Epithelial cell of esophagus (primary cell): ENCODE data around the gene PUM2.
"Not testable (repeated sequence)": the region's sequence is repeated elsewhere in the genome, so short reads cannot be mapped to it uniquely, and the experiment has no call there.

Experiments
- DNase-seq: peaks from one replicate; pipeline ENCODE4 v3.0.0; 2010; ENCODE audit warnings: low read depth
- H3K4me3 ChIP-seq: 2 replicates; pipeline ENCODE4 v1.5.1; 2011; ENCODE audit warnings: mild to moderate bottlenecking, low read length, control low read depth
- CTCF ChIP-seq: IDR thresholded peaks from 2 replicates; pipeline ENCODE4 v1.5.1; 2011; ENCODE audit warnings: low read depth, mild to moderate bottlenecking, low read length, control low read depth, inconsistent platforms; ENCODE audit not compliant: insufficient read depth; ENCODE audit errors: missing control alignments

PUM2 gene

GRCh38 chr2:20242727-20243377 lies 107.8 kb downstream of the PUM2 start:
- DNase-seq, result no peak
- H3K4me3 ChIP-seq, result no peak overlapping the region
- TF ChIP-seq CTCF, result no peak

GRCh38 chr2:20241973-20242726 lies 108.5 kb downstream of the PUM2 start:
- H3K4me3 ChIP-seq, result no peak overlapping the region
- DNase-seq, result no peak
- no peak for TF ChIP-seq CTCF

- not testable (repeated sequence) for DNase-seq, H3K4me3 ChIP-seq
Observed at GRCh38 chr2:20240291-20240690, 110.4 kb downstream of the PUM2 start.

- peak; percentile 93 for DNase-seq
- H3K4me3 ChIP-seq, result no peak overlapping the region
- TF ChIP-seq CTCF, result no peak
Observed at GRCh38 chr2:20236496-20236895, 114.1 kb downstream of the PUM2 start.

- no peak for TF ChIP-seq CTCF
- H3K4me3 ChIP-seq, result no peak overlapping the region
- DNase-seq, result peak; percentile 99
Observed at GRCh38 chr2:20235655-20236305, 114.9 kb downstream of the PUM2 start.

GRCh38 chr2:20234597-20234996 lies 116.0 kb downstream of the PUM2 start:
- not testable (repeated sequence) for H3K4me3 ChIP-seq, DNase-seq

- DNase-seq, result peak; percentile 99
- no peak for TF ChIP-seq CTCF
- no peak overlapping the region for H3K4me3 ChIP-seq
Observed at GRCh38 chr2:20232837-20233207, 117.8 kb downstream of the PUM2 start.
